Stimulated activated CD4-positive, alpha-beta T cell treated with anti-CD3 and anti-CD28 coated beads, Interleukin-12 subunit alpha, Interleukin-12 subunit beta, amount 100 ng/mL, for 4 hours (primary cell): ENCODE results near the gene PROSER3.
A peak's percentile ranks its signal among the peaks of the same experiment; 100 is the strongest.

Experiments
- DNase-seq: peaks from one replicate; pipeline ENCODE4 v3.0.0-alpha.2; 2020

PROSER3 gene

DNA sequence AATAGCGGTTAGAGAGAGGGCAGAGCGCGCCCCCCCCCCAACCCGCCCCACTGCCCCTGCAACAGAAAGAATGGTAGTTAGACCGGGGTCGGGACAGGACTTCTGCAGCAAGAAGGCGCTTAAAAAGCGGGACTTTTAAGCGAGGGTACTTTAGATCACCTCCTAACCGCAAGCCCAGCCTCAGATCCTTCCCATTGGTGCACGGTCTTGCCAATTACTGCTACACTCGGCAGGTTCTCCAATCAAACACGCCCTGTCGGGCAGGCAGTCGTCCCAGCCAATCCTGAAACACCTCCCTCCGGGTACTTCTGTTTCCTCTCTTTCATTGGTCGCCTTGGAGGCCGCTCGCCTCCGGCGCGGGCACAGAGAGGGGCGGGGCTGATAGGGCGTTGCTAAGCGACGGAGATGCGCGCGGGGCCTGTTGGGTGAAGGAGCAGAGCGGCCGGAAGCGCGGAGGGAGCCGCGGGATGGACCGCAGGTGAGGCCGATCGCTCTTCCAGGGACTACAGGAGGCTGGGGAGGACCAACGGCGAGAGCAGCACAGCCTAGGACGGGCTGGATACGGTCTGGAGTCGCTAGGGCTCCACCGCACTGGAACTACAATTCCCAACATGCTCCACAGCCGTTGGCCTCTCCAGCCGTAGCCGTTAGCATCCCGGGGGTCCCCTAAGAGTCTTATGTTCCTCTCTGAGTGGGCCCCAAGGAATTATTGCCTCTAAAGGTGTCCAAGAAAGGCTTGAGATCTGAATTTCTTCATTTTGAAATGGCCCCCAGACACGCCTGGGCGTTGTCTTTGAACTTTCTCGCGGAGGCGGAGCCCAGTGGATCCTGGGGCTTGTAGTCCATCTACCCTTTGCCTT is at the start of gene PROSER3:
Gene PROSER3 (plus strand): TSS at position 428 of the 860 bp plus-strand sequence. CDS start 40 bp downstream, at position 468.
- DNase-seq, result peak; percentile 96

DNA sequence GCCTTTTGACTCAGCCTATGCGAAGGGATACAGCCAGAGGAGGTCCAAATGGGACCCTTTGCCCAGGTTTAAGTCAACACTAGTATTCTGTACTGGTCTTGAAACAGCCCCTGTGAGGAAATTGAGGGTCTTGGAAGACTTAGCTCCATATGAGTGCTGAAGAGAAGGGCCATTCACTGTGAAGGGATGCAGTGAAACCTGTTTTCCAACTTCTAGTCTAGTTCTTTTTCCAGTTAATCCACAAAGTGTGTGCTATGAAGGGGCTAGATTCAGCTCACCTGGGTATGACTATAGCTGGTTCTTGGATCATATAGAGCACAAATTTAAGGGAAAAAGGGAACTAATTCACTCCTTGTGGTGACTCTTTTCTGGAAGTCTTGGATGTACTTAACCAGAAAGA is 49.6 kb upstream of the PROSER3 start:
- DNase-seq, result no peak

- peak; percentile 55 for DNase-seq
Measured at GRCh38 chr19:35710784-35711723, 46.9 kb upstream of the PROSER3 start.

GRCh38 chr19:35712567-35713505 is 45.1 kb upstream of the PROSER3 start:
- peak; percentile 61 for DNase-seq

- no peak for DNase-seq
Measured at GRCh38 chr19:35713506-35713850, 44.5 kb upstream of the PROSER3 start.

- no peak for DNase-seq
Measured at GRCh38 chr19:35713904-35714495, 44.0 kb upstream of the PROSER3 start.

GRCh38 chr19:35714601-35715354 is 43.2 kb upstream of the PROSER3 start:
- no peak for DNase-seq

- no peak for DNase-seq
Measured at GRCh38 chr19:35715355-35715809, 42.6 kb upstream of the PROSER3 start.

- no peak for DNase-seq
Measured at GRCh38 chr19:35715981-35716800, 41.8 kb upstream of the PROSER3 start.

GRCh38 chr19:35716801-35717664 is 40.9 kb upstream of the PROSER3 start:
- DNase-seq, result peak; percentile 94

DNA sequence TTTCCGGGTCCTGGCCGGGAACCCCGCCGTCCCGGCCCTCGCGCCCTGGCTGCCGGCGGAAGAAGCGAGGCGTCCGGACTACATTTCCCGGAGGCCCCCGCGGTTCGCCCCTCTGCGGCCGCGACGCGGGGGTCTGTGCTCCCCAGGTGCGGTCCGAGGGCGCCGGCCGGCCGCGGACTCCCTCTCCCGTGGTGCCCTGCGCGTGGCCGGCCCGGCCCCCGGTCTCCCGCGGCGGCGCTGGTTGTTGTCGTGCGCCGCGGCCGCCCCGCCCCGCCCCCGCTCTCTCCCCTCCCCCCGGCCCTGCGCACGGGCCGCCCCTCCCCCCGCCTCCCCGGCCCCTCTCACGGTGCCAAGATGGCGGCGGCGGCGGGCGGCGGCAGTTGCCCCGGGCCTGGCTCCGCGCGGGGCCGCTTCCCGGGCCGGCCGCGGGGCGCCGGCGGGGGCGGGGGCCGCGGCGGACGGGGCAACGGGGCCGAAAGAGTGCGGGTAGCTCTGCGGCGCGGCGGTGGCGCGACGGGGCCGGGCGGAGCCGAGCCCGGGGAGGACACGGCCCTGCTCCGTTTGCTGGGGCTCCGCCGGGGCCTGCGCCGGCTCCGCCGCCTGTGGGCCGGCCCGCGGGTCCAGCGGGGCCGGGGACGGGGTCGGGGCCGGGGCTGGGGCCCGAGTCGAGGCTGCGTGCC is 40.2 kb upstream of the PROSER3 start, which contains the start of gene KMT2B:
Gene KMT2B (plus strand): TSS at position 339 of the 680 bp plus-strand sequence. CDS start 16 bp downstream, at position 355.
- no peak for DNase-seq

DNA sequence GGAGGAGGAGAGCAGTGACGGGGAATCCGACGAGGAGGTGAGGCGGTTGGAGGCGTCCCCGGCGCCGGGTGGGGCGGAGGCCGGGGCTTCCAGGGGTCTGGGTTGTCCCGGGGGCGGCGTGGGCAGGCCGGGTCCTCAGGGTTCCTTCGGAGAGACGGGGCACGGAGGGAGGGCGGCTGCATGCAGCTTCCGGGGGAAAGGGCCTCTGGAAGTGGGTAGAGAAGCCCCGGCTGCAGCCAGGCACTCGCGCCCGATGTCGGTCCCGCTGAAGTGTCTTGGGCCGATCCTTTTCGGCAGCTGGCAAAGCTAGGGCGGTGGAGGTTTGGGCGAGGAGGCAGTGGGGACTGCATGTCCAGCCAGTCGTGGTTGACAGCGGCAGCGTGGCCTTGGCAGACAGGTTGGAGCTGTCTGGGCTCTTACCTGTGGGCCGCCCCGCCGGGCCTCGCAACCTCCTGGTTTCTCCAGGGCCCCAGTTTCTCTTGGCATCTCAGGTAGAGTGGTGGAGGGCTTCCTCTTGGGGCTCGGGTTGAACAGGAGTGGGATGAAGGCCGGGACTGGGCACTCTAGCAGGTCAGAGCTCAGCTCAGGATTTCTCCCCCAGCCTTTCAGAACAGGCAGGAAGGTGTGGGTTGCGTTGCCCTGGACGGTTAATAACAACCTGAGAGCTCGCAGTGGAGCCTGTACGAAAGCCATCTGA is 39.5 kb upstream of the PROSER3 start:
- DNase-seq, result peak; percentile 62

- no peak for DNase-seq
Measured at GRCh38 chr19:35719402-35720162, 38.4 kb upstream of the PROSER3 start.

DNA sequence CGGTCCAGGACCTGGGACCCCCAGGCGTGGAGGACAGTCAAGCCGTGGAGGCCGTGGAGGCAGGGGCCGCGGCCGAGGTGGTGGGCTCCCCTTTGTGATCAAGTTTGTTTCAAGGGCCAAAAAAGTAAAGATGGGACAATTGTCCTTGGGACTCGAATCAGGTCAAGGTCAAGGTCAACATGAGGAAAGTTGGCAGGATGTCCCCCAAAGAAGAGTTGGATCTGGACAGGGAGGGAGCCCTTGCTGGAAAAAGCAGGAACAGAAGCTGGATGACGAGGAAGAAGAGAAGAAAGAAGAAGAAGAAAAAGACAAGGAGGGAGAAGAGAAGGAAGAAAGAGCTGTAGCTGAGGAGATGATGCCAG is 37.8 kb upstream of the PROSER3 start:
- DNase-seq, result no peak

- no peak for DNase-seq
Measured at GRCh38 chr19:35720648-35721047, 37.3 kb upstream of the PROSER3 start.

DNA sequence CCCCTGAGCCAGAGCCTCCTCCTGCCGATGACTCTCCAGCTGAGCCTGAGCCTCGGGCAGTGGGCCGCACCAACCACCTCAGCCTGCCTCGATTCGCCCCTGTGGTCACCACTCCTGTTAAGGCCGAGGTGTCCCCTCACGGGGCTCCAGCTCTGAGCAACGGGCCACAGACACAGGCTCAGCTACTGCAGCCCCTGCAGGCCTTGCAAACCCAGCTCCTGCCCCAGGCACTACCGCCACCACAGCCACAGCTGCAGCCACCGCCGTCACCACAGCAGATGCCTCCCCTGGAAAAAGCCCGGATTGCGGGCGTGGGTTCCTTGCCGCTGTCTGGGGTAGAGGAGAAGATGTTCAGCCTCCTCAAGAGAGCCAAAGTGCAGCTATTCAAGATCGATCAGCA is 36.6 kb upstream of the PROSER3 start:
- no peak for DNase-seq

- no peak for DNase-seq
Measured at GRCh38 chr19:35722461-35722860, 35.5 kb upstream of the PROSER3 start.
